SK-N-SH (cell line): Measurements from ENCODE around the gene PLD1. TPM values are rescaled to one million over a fixed set of nuclear protein-coding genes. Genes with fewer than 3 reads are reported as not detected.

Experiments
- CTCF ChIA-PET: fragments of 300-600, 350-600 bp; formaldehyde crosslinking; extraction: SDS; loops from one replicate; lab custom pipeline; 2021; lab: Yijun Ruan, JAX
- POLR2A ChIA-PET: fragments of 350-600 bp; sonication (Branson Sonifier 250); formaldehyde crosslinking; extraction: SDS; loops from one replicate; lab custom pipeline; 2020; ENCODE audit warnings: antibody characterized with exemption, inconsistent platforms; lab: Yijun Ruan, JAX
- DNase-seq: peaks from one replicate; pipeline ENCODE4 v3.0.0; 2012
- H2AFZ ChIP-seq: fragments of 200-600 bp; sonication (generic); 2 replicates; pipeline ENCODE4 v1.8.1; 2016; ENCODE audit warnings: antibody characterized with exemption, mild to moderate bottlenecking, low read depth
- H3F3A ChIP-seq: fragments of 200-600 bp; sonication (generic); replicated peaks from 2 replicates; pipeline ENCODE3; 2016; ENCODE audit warnings: antibody characterized with exemption, mild to moderate bottlenecking; ENCODE audit not compliant: insufficient read depth
- H3K27ac ChIP-seq, 2 experiments: fragments of 200-500 bp in 1 of 2; fragments of 200-600 bp in 1 of 2; sonication (Bioruptor generic) in 1 of 2; sonication (generic), shearing (Covaris generic) in 1 of 2; 2 replicates each; pipeline versions ENCODE4 v1.5.1 to v1.6.1; 2014 to 2016; ENCODE audit warnings: low read depth in 2 of 2, inconsistent platforms in 1 of 2, low read length in 1 of 2, mild to moderate bottlenecking in 1 of 2, mixed read lengths in 1 of 2
- H3K27me3 ChIP-seq: fragments of 200-600 bp; sonication (generic), shearing (Covaris generic); 2 replicates; pipeline ENCODE4 v1.6.1; 2016; ENCODE audit warnings: mixed run types; ENCODE audit not compliant: insufficient read depth
- H3K36me3 ChIP-seq, 2 experiments: fragments of 200-500 bp in 1 of 2; fragments of 200-600 bp in 1 of 2; sonication (Bioruptor generic) in 1 of 2; sonication (generic) in 1 of 2; replicated peaks in 1 of 2; 2 replicates each; pipeline versions ENCODE3 to v1.5.1; 2014 to 2016; ENCODE audit warnings: low read length in 1 of 2, mild to moderate bottlenecking in 1 of 2; ENCODE audit not compliant: insufficient read depth in 2 of 2, control insufficient read depth in 1 of 2
- H3K4me1 ChIP-seq, 2 experiments: fragments of 200-500 bp in 1 of 2; fragments of 200-600 bp in 1 of 2; sonication (Bioruptor generic) in 1 of 2; sonication (generic), shearing (Covaris generic) in 1 of 2; 2 replicates each; pipeline versions ENCODE4 v1.5.1 to v1.6.1; 2014 to 2016; ENCODE audit warnings: low read depth in 1 of 2, low read length in 1 of 2, mixed run types in 1 of 2; ENCODE audit not compliant: insufficient read depth in 2 of 2, control insufficient read depth in 1 of 2
- H3K4me2 ChIP-seq: fragments of 200-600 bp; sonication (generic), shearing (Covaris generic); 2 replicates; pipeline ENCODE4 v1.6.1; 2017; ENCODE audit warnings: mixed run types
- H3K4me3 ChIP-seq, 2 experiments: fragments of 200-500 bp in 1 of 2; fragments of 200-600 bp in 1 of 2; sonication (Bioruptor generic) in 1 of 2; sonication (generic), shearing (Covaris generic) in 1 of 2; 2 replicates each; pipeline versions ENCODE4 v1.5.1 to v1.8.1; 2014 to 2016; ENCODE audit warnings: low read depth in 2 of 2, inconsistent platforms in 1 of 2, low read length in 1 of 2, mild to moderate bottlenecking in 1 of 2, mixed read lengths in 1 of 2, moderate library complexity in 1 of 2
- H3K79me2 ChIP-seq: fragments of 200-600 bp; sonication (generic); 2 replicates; pipeline ENCODE4 v1.8.1; 2017; ENCODE audit warnings: mild to moderate bottlenecking; ENCODE audit not compliant: insufficient read depth
- H3K9ac ChIP-seq: fragments of 200-600 bp; sonication (generic); 2 replicates; pipeline ENCODE4 v1.6.1; 2017; ENCODE audit warnings: mixed run types
- H3K9me2 ChIP-seq: fragments of 200-600 bp; sonication (generic); 2 replicates; pipeline ENCODE4 v1.6.1; 2017; ENCODE audit warnings: mixed run types
- H3K9me3 ChIP-seq: fragments of 200-600 bp; sonication (generic); 2 replicates; pipeline ENCODE4 v1.6.1; 2017; ENCODE audit warnings: mixed run types, mild to moderate bottlenecking, moderate library complexity
- H4K20me1 ChIP-seq: fragments of 200-600 bp; sonication (generic); 2 replicates; pipeline ENCODE4 v1.6.1; 2017; ENCODE audit warnings: mild to moderate bottlenecking, mixed run types; ENCODE audit not compliant: insufficient read depth
- FOSL2 ChIP-seq: IDR thresholded peaks from 2 replicates; pipeline ENCODE4 v1.4.0; 2012; ENCODE audit warnings: low read depth, mild to moderate bottlenecking, moderate library complexity, borderline replicate concordance
- FOXJ3 ChIP-seq: sonication (generic); formaldehyde crosslinking; IDR thresholded peaks from 2 replicates; pipeline ENCODE4 v1.5.1; 2020; ENCODE audit warnings: mild to moderate bottlenecking, missing genetic modification reagents
- FOXM1 ChIP-seq: IDR thresholded peaks from 2 replicates; pipeline ENCODE4 v1.4.0; 2012; ENCODE audit warnings: low read depth, mild to moderate bottlenecking
- GABPA ChIP-seq: IDR thresholded peaks from 2 replicates; pipeline ENCODE4 v1.4.0; 2012; ENCODE audit warnings: low read depth, mild to moderate bottlenecking
- JUND ChIP-seq: IDR thresholded peaks from 2 replicates; pipeline ENCODE4 v1.4.0; 2012
- MEF2A ChIP-seq: IDR thresholded peaks from 2 replicates; pipeline ENCODE4 v1.4.0; 2012; ENCODE audit warnings: low read depth, borderline replicate concordance
- NFIC ChIP-seq: IDR thresholded peaks from 2 replicates; pipeline ENCODE4 v1.4.0; 2012; ENCODE audit warnings: borderline replicate concordance
- RAD21 ChIP-seq: IDR thresholded peaks from 2 replicates; pipeline ENCODE4 v1.6.1; 2012; ENCODE audit warnings: mild to moderate bottlenecking, low read length
- RFX5 ChIP-seq: IDR thresholded peaks from 2 replicates; pipeline ENCODE4 v1.6.1; 2012; ENCODE audit warnings: mild to moderate bottlenecking, improper control_type of control experiment, low read length
- RXRA ChIP-seq: IDR thresholded peaks from 2 replicates; pipeline ENCODE4 v1.4.0; 2012; ENCODE audit warnings: low read depth, mild to moderate bottlenecking, borderline replicate concordance
- SIN3A ChIP-seq: IDR thresholded peaks from 2 replicates; pipeline ENCODE4 v1.6.1; 2012; ENCODE audit warnings: low read depth, mild to moderate bottlenecking, low read length, moderate library complexity, borderline replicate concordance
- YY1 ChIP-seq: IDR thresholded peaks from 2 replicates; pipeline ENCODE4 v1.4.0; 2012; ENCODE audit warnings: low read depth, mild to moderate bottlenecking
- WGBS: methylation state at CpG from one replicate; pipeline ENCODE4 v1.1.6; 2017; ENCODE audit warnings: low lambda C conversion rate; 5-methylcytosine and 5-hydroxymethylcytosine counted together
- polyA plus RNA-seq, 3 experiments: library from polyadenylated mRNA; depleted of rRNA; stranded (reverse); fragments of >200 nt; gene quantifications; 2 replicates each; pipeline ENCODE4 v1.2.3, GENCODE V29; 2012
- TF ChIP-seq, protein P1 (sequence below): IDR thresholded peaks from 2 replicates; pipeline ENCODE4 v1.4.0; 2012; ENCODE audit warnings: low read depth, borderline replicate concordance
- TF ChIP-seq, protein P2 (sequence below): IDR thresholded peaks from 2 replicates; pipeline ENCODE4 v1.4.0; 2012; ENCODE audit warnings: low read depth, borderline replicate concordance
- TF ChIP-seq, protein P3 (sequence below): IDR thresholded peaks from 2 replicates; pipeline ENCODE4; 2012

The PLD1 gene
- polyA plus RNA-seq, 1 of the 3 experiments (the other 2 are of a cell fraction), result 6.2 TPM

DNA sequence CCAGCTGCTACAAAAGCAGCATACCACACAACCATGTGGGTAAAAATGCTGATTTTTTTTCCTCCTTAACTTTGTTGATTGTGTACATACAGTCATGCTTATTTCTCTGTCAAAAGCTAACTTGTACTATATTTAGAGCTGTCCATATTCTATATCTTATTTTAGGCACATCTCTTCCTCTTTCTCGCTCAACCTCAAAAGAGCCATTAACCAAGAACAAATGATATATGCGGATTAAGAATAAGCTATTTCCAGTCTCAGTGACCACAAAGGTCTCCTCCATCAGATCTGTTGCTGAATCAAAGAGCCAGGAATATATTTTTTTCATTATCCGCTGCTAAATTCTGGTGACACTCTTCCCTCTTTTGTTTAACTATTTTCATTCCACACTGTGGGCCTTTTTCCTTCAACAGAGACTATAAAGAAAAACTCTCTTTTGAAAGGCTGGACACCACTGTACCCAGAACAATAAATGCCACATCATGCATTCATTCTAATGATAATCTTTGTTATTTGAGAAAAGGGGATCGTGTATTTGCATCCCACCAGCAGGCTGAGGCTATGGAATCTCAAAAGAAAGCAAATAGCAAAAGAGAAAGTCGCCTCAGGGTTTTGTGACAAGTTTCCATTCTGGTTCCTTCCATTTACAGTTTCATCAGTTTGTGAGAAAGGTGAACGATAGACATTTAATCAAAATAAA lies 40.8 kb upstream of the PLD1 start:
- H3K79me2 ChIP-seq, result no peaks in the 10 kb centered on the region
- H3K9me3 ChIP-seq, result peaks cover 21% of the 10 kb centered on the region; the same call in 1 of the 2 replicates
- ChIA-PET CTCF (no interaction called here), POLR2A (no interaction called here)
- H2AFZ ChIP-seq, result no peak overlapping the region
- TF ChIP-seq, protein P1, sequence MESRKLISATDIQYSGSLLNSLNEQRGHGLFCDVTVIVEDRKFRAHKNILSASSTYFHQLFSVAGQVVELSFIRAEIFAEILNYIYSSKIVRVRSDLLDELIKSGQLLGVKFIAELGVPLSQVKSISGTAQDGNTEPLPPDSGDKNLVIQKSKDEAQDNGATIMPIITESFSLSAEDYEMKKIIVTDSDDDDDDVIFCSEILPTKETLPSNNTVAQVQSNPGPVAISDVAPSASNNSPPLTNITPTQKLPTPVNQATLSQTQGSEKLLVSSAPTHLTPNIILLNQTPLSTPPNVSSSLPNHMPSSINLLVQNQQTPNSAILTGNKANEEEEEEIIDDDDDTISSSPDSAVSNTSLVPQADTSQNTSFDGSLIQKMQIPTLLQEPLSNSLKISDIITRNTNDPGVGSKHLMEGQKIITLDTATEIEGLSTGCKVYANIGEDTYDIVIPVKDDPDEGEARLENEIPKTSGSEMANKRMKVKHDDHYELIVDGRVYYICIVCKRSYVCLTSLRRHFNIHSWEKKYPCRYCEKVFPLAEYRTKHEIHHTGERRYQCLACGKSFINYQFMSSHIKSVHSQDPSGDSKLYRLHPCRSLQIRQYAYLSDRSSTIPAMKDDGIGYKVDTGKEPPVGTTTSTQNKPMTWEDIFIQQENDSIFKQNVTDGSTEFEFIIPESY, result no peak
- TF ChIP-seq GABPA, result no peak
- TF ChIP-seq RFX5, result no peak
- no peak for TF ChIP-seq FOSL2
- TF ChIP-seq, protein P2, sequence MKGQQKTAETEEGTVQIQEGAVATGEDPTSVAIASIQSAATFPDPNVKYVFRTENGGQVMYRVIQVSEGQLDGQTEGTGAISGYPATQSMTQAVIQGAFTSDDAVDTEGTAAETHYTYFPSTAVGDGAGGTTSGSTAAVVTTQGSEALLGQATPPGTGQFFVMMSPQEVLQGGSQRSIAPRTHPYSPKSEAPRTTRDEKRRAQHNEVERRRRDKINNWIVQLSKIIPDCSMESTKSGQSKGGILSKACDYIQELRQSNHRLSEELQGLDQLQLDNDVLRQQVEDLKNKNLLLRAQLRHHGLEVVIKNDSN, result no peak
- TF ChIP-seq RAD21, result no peak
- no peak for TF ChIP-seq JUND
- TF ChIP-seq, protein P3, sequence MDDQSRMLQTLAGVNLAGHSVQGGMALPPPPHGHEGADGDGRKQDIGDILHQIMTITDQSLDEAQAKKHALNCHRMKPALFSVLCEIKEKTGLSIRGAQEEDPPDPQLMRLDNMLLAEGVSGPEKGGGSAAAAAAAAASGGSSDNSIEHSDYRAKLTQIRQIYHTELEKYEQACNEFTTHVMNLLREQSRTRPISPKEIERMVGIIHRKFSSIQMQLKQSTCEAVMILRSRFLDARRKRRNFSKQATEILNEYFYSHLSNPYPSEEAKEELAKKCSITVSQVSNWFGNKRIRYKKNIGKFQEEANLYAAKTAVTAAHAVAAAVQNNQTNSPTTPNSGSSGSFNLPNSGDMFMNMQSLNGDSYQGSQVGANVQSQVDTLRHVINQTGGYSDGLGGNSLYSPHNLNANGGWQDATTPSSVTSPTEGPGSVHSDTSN, result no peak
- TF ChIP-seq MEF2A, result no peak
- no peak for TF ChIP-seq FOXM1
- TF ChIP-seq SIN3A, result no peak
- TF ChIP-seq FOXJ3 (CRISPR knock-in tag), result no peak
- TF ChIP-seq NFIC, result no peak
- no peak for TF ChIP-seq RXRA
- TF ChIP-seq YY1, result no peak
- no peaks in the 10 kb centered on the region for H4K20me1 ChIP-seq
- H3K4me3 ChIP-seq, result no peak overlapping the region
- DNase-seq, result no peak
- H3K27ac ChIP-seq, result peak overlapping the region in 1 of 2 experiments; percentile 35; a peak in 1 of 4 replicates
- H3K9ac ChIP-seq, result no peak overlapping the region
- H3K27me3 ChIP-seq, result no peaks in the 10 kb centered on the region
- WGBS, result 95% methylated on average over 6 of the region's 6 CpGs
- H3K4me2 ChIP-seq, result no peak overlapping the region
- H3K9me2 ChIP-seq, result no peaks in the 10 kb centered on the region
- peaks cover 0 to 2% of the 10 kb centered on the region in 2 experiments; a peak in 1 of 4 replicates for H3K4me1 ChIP-seq
- no peaks in the 10 kb centered on the region for H3F3A ChIP-seq
- H3K36me3 ChIP-seq, result no peaks in the 10 kb centered on the region
